ENCODE measurements around the gene GALNT7.
"Not testable (repeated sequence)": the region's sequence is repeated elsewhere in the genome, so short reads cannot be mapped to it uniquely, and the experiment has no call there.

The GALNT7 gene, protein sequence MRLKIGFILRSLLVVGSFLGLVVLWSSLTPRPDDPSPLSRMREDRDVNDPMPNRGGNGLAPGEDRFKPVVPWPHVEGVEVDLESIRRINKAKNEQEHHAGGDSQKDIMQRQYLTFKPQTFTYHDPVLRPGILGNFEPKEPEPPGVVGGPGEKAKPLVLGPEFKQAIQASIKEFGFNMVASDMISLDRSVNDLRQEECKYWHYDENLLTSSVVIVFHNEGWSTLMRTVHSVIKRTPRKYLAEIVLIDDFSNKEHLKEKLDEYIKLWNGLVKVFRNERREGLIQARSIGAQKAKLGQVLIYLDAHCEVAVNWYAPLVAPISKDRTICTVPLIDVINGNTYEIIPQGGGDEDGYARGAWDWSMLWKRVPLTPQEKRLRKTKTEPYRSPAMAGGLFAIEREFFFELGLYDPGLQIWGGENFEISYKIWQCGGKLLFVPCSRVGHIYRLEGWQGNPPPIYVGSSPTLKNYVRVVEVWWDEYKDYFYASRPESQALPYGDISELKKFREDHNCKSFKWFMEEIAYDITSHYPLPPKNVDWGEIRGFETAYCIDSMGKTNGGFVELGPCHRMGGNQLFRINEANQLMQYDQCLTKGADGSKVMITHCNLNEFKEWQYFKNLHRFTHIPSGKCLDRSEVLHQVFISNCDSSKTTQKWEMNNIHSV

DNA sequence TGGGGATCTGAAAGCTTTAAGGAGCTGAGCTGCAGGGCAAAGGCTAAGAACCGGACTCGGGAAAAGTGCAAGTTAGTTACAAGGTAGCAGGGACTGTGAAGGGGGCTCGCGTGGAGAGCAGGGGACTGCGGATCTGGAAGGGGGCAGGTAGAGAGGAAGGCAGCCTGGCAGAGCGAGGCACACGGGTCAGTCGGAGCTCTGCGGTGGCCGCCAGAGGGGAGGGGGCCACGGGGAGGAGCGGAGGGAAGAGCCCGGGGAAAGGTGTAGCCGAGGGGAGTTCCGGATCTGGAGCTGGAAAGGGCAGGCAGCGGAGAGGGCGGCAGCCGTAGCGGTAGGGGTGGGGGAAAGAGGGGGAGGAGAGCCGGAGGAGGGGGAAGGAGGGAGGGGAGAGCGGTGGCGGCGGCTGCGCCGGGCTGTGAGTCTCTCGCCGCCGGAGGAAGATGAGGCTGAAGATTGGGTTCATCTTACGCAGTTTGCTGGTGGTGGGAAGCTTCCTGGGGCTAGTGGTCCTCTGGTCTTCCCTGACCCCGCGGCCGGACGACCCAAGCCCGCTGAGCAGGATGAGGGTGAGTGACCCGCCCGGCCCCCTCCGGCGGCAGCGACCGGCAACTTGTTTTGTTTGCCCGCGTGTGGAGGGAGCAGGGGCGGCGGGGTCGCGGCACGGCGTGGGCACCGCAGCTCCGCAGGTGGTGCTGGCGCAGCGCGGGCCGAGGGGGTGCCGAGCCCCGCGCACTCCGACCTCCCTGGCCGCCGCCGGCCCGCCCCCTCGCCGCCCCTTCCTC is at the start of gene GALNT7:
Gene GALNT7, plus strand, starts transcription at position 416 of the 782 bp plus-strand sequence. Its CDS starts 25 bp downstream, at position 441.
- peak; percentile 75 for DNase-seq

DNA sequence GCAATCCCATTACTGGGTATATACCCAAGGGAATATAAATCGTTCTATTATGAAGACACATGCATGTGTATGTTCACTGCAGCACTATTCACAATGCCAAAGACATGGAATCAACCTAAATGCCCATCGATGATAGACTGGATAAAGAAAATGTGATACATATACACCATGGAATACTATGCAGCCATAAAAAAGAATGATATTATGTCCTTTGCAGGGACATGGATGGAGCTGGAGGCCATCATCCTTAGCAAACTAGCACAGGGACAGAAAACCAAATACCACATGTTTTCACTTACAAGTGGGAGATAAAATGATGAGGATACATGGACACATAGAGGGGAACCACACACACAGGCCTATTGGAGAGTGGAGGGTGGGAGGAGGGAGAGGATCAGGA is 49.8 kb upstream of the GALNT7 start:
- DNase-seq = not testable (repeated sequence)

GRCh38 chr4:173119818-173120217 is 48.8 kb upstream of the GALNT7 start:
- DNase-seq = no peak

DNA sequence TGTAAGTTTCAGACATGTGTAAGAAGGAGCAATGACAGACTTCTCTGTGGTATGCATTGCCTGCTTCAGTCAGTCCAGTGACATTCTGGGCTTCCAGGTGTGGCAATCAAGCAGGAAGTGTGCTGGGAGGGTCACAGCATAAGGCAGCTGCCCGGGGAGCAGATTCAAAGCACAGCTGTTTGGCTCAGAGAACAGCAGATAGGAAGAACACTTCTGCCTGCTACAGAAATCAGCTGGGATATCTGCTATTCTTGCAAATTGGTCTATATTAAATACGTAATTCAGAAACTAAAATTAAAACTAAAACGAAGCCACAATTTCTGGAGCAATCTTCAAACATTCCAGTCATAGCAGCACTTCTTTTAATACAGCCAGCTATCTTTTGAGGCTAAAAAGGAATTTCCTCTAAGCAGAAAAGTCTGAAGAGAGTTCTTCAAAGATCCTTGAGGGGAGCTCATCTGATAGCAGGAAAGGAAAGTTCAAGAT is 47.5 kb upstream of the GALNT7 start:
- no peak for DNase-seq

GRCh38 chr4:173124209-173124865 is 44.3 kb upstream of the GALNT7 start:
- no peak for DNase-seq

DNA sequence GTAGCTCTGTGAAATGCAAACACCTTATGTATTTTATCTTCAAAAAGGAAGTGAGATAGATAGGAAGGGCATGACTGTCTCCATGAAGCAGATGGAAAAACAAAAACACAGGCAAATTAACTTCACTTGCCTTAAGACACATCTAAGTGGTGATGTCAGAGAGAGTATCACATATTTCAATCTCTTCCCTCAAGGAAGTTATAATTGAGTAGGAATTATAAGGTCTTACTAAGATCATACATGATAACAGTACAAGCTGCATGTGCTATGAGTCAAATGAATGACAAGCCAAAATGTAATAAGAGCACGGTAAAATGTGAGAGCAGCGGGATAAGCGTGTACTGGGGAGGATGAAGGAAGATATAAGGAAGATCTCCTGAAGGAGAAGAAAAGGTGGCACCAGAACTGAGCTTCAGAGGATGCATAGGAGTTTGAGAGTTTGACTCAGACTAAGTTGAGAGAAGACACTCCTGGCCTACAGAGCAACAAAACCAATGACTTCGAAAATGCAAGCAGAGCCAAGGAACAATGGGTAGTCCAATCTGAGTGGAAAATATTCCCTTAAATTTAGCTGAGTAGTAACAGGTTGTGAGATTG is 43.3 kb upstream of the GALNT7 start:
- no peak for DNase-seq

DNA sequence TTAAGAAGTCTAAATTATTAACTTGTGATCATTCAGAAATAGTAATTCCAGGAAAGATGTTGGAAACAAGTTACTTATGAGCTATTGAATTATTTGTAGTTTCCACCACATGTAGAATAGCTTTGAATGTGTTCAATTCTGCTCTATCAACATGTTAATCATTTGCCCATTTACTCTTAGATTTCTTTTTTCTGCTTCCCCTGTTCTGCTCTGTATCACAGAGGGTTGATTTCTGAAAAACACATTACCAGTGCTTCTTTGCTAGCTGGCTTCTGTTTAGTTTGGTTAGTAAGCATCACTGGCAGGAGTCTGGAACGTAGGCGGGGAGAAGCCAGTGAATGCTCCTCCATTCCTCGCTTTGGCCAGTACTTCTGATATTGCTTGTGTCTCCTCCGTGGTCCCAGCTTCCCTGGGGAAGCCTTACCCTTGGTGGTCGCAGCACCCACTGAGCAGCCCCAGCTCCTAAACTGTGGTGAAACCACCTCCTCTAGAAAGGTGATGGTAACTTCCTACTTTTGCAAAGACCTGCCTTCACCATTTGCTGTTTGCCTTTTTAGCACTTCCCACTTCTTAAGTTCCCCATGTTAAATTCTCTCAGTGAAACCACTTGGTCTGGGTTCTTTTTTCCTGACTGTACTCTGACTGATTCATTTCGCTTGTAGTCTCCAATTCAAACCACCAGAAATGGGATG is 40.3 kb upstream of the GALNT7 start:
- DNase-seq = no peak

- DNase-seq = no peak
Observed at GRCh38 chr4:173130687-173131086, 37.9 kb upstream of the GALNT7 start.

- DNase-seq = no peak
Observed at GRCh38 chr4:173134426-173134825, 34.2 kb upstream of the GALNT7 start.

DNA sequence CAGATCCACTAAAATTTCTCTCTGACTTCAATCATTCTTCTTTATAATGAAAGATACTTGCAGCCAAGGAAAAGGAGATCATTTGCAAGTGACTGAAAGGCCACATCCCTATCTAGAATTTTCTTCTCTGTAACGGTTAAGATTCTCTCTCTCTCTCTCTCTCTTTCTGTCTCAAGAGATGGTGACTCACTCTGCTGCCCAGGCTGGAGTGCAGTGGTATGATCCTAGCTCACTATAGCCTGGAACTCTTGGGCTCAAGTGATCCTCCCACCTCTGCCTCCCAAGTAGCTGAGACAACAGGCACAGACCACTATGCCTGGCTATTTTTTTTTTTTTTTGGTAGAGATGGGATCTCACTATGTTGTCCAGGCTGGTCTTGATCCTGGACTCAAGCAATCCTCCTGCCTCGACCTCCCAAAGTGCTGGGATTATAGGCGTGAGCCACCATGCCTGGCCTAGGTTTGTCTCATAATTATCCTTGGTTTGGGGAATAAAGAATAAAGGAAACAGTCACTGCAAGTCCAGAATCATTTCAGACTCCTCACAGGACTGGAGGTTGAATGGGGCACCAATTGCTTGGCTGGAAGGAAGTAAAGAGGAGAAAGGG is 33.3 kb upstream of the GALNT7 start:
- no peak for DNase-seq

- no peak for DNase-seq
Observed at GRCh38 chr4:173138624-173139023, 30.0 kb upstream of the GALNT7 start.

DNA sequence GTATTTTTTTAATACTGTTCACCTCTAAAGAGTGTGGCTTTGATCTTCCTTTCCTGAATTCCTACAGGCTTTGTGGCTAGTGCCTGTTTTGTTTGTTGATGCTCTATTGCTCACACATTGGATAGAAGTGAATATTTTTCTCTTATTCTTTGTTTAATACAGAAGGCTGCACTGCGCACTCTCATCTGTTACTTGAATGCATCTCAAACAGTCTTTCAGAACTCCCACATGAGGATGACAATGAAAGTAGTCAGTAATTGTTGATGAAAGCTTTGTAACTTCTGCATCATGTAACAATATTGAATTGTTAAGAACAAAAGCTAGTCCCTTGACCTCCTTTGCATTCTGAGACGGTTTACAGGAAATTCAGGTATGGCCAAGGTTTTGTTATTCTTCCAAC is 29.1 kb upstream of the GALNT7 start:
- DNase-seq = no peak

DNA sequence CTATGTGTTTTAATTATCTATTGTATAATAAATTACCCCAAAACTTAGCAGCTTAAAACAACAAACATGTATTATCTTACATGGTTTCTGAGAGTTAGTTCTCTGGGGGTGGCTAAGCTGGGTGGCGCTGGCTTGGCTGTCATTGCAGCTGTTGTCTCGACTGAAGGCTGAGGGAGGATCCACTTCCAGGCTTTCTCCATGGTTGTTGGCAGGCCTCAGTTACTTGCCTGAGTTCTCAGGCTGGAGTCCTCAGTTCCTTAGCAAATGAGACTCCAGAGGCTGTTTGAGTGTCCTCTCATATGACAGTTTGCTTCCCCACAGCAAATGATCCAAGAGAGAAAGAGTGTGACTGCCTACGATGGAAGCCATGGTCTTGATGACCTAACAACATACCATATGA is 23.5 kb upstream of the GALNT7 start:
- DNase-seq = no peak

- DNase-seq = no peak
Observed at GRCh38 chr4:173146456-173146855, 22.2 kb upstream of the GALNT7 start.

GRCh38 chr4:173151496-173151895 is 17.1 kb upstream of the GALNT7 start:
- DNase-seq = no peak

GRCh38 chr4:173152104-173152503 is 16.5 kb upstream of the GALNT7 start:
- DNase-seq = no peak

GRCh38 chr4:173153445-173153844 is 15.2 kb upstream of the GALNT7 start:
- no peak for DNase-seq

- DNase-seq = no peak
Observed at GRCh38 chr4:173159791-173160190, 8.8 kb upstream of the GALNT7 start.

GRCh38 chr4:173160871-173161270 is 7.7 kb upstream of the GALNT7 start:
- no peak for DNase-seq

DNA sequence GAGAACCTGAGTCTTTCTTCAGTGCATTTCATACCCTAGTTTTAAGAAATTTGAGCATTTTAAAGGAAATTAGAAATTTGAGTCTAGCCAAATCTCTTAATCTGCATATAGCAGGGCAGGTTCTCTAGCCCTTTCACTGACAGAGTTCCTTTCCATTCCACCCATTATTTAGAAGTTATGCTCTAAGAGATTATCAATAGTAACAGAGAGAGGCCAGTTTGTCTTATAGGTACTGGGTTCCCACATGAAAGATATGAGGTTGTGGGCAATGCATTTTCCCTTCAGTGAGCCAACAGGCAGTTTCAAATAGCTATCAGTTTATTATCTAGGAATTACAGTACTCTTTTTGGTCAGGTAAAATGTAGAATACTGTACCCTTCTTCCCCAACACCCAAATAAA is 7.3 kb upstream of the GALNT7 start:
- DNase-seq = no peak

- no peak for DNase-seq
Observed at GRCh38 chr4:173165706-173166105, 2.9 kb upstream of the GALNT7 start.
